Transverse colon (tissue), 4 donors: Measurements from ENCODE around the gene EPHA2. TPM values are rescaled to one million over a fixed set of nuclear protein-coding genes. Genes with fewer than 3 reads are reported as not detected.

Experiments
- DNase-seq: peaks from one replicate; pipeline ENCODE4 v3.0.0-alpha.2; 2019
- H3K27ac ChIP-seq, 4 donors: fragments of 200-600 bp; sonication (generic); 2 replicates each; pipeline ENCODE4 v1.5.1; 2016 to 2018; ENCODE audit warnings: inconsistent platforms in 4 of 4
- H3K27me3 ChIP-seq: fragments of 200-600 bp; sonication (generic); 2 replicates; pipeline ENCODE4 v1.5.1; 2017; ENCODE audit warnings: inconsistent platforms
- H3K36me3 ChIP-seq, 4 donors: fragments of 200-600 bp; sonication (generic); 2 replicates each; pipeline ENCODE4 v1.5.1; 2017 to 2019; ENCODE audit warnings: inconsistent platforms in 4 of 4
- H3K4me1 ChIP-seq, 4 donors: fragments of 200-600 bp; sonication (generic); 2 replicates each; pipeline ENCODE4 v1.5.1; 2017 to 2020; ENCODE audit warnings: inconsistent platforms in 4 of 4
- H3K4me3 ChIP-seq, 4 donors: fragments of 200-600 bp; sonication (generic); 1 replicate in 1 of 4; 2 replicates in 3 of 4; pipeline versions ENCODE4 v1.5.1 to v1.6.1; 2017 to 2019; ENCODE audit warnings: inconsistent platforms in 4 of 4
- H3K9me3 ChIP-seq, 2 donors: fragments of 200-600 bp; sonication (generic); 2 replicates each; pipeline ENCODE4 v1.5.1; 2017 to 2019; ENCODE audit warnings: inconsistent platforms in 2 of 2
- EP300 ChIP-seq: sonication (generic); formaldehyde crosslinking; IDR thresholded peaks from one replicate; pipeline ENCODE4 v1.6.1; 2017; ENCODE audit warnings: antibody characterized with exemption, low read depth
- POLR2A ChIP-seq: fragments of 450-650 bp; IDR thresholded peaks from one replicate; pipeline ENCODE4 v1.6.1; 2016; ENCODE audit warnings: antibody characterized with exemption, mild to moderate bottlenecking, moderate library complexity
- POLR2AphosphoS5 ChIP-seq, 3 donors: sonication (generic); formaldehyde crosslinking; IDR thresholded peaks; one replicate each; pipeline ENCODE4 v1.6.1; 2016; ENCODE audit warnings: antibody characterized with exemption in 3 of 3
- WGBS, 2 donors: methylation state at CpG; one replicate each; pipeline ENCODE4 v1.1.5; 2018; ENCODE audit warnings: low coverage in 1 of 2; 5-methylcytosine and 5-hydroxymethylcytosine counted together
- in situ Hi-C, 4 donors: fragments of 200-750 bp; cut with MboI; loops; one replicate each; pipeline versions ENCODE4 v1.15.0 to v1.15.1; 2017; ENCODE audit warnings: low sequenced_read_pairs in 3 of 4, low pct_ligation_motif_present in 1 of 4, low pct_unique_long_range_greater_than_20kb in 1 of 4
- intact Hi-C: fragments of 100-400 bp; cut with DNase I; formaldehyde crosslinking; loops from one replicate; pipeline ENCODE4 v1.15.1; 2023; ENCODE audit warnings: low total_unique reads
- total RNA-seq, 4 donors: library from RNA; depleted of rRNA; stranded (reverse); fragments of >200 nt; gene quantifications; one replicate each; pipeline ENCODE4 v1.1.0, GENCODE V29; 2016
- TF ChIP-seq, protein P1 (sequence below), 5 experiments: fragments of 200-600 bp in 3 of 5; fragments of 450-650 bp in 2 of 5; sonication (generic) in 3 of 5; IDR thresholded peaks; 1 replicate in 2 of 5; 2 replicates in 3 of 5; pipeline ENCODE4 v1.5.1; 2016 to 2017; ENCODE audit warnings: antibody characterized with exemption in 5 of 5, inconsistent platforms in 3 of 5, mild to moderate bottlenecking in 2 of 5, moderate library complexity in 1 of 5

EPHA2 gene
- total RNA-seq, 4 donors from 2014 or later: 2.6 to 68.8 (median 30.5) TPM

DNA sequence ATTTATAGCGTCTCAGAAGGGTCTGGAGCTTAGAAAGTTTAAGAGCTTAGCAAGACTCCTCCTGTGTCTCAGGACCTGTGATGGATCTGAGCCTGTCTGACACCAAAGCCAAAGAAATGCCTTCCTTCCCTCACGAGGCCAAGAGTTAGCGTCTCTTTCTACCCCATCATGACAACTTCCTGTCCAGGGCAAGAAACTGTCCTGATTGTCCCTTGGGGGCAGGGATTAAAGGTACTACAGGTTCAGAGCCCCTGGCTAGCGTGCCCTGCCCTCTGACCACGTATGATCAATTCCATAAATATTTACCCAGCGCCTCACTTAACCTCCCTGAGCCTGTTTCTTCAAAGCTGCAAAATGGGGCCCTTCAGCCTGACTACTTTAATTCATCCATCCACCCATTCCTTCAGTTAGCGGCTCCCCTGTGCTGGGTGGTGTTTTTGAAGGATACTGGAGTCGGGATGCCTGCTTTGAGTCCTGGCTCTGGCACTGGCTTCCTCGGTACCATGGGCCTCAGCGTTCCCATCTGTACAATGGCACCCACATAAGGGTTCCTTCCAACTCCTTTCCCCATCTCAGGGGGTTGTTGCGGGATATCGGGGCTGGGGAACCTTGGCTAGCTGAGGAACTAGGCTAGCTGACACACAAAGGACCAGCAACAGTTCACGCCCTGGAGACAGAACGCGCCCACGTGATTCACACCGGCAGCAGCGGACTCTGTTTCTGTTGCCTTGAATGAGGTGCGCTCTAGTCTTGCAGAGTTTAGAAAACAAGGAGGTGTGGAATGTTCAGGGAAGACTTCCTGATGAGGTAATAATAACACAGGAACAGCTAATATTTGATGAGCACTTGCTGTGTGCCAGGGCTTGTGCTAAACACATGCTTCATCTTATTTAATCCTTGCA lies 23.0 kb upstream of the EPHA2 start:
- Histone ChIP-seq H3K9me3 (no peaks in the 10 kb centered on the region), H3K27ac (peak overlapping the region; percentile 49 to 87 (median 58)), H3K36me3 (no peaks in the 10 kb centered on the region), H3K4me3 (no peak overlapping the region), H3K4me1 (peaks cover 41 to 70% (median 56%) of the 10 kb centered on the region in 4 donors), H3K27me3 (no peaks in the 10 kb centered on the region)
- WGBS, 2 donors: 71 to 93% methylated on average over 3 to 19 of the region's 19 CpGs
- intact Hi-C loops: no loop called here
- no peak for DNase-seq
- in situ Hi-C loops: no loop called here
- TF ChIP-seq POLR2AphosphoS5 (IDR thresholded peaks at IDR 0.05): peak in 1 of 3 donors; percentile 14
- TF ChIP-seq, protein P1, sequence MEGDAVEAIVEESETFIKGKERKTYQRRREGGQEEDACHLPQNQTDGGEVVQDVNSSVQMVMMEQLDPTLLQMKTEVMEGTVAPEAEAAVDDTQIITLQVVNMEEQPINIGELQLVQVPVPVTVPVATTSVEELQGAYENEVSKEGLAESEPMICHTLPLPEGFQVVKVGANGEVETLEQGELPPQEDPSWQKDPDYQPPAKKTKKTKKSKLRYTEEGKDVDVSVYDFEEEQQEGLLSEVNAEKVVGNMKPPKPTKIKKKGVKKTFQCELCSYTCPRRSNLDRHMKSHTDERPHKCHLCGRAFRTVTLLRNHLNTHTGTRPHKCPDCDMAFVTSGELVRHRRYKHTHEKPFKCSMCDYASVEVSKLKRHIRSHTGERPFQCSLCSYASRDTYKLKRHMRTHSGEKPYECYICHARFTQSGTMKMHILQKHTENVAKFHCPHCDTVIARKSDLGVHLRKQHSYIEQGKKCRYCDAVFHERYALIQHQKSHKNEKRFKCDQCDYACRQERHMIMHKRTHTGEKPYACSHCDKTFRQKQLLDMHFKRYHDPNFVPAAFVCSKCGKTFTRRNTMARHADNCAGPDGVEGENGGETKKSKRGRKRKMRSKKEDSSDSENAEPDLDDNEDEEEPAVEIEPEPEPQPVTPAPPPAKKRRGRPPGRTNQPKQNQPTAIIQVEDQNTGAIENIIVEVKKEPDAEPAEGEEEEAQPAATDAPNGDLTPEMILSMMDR (IDR thresholded peaks at IDR 0.05): no peak

DNA sequence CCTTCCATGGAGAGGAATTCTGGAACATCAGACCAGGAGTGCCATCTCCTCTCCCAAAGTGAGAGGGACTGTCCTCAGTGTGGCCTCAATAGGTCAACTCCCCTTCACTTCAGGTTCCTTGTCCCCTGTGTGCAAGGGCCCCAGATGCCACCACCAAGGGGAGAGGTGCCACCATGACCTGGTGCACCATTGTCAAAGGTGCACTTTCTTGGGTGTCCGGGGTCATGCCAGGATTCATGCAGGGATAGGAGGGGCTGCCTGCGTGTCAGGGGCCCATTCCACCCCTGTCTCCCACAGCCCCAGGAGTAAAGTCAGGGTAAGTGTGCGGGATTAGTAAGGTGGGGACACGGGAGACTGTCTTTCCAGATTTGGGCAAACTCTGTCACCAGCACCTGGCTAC lies 21.4 kb upstream of the EPHA2 start:
- H3K4me1 ChIP-seq: peaks cover 46 to 84% (median 61%) of the 10 kb centered on the region in 4 donors
- intact Hi-C loops (no loop called here), in situ Hi-C loops (no loop called here)
- no peak for DNase-seq
- TF ChIP-seq, protein P1 (IDR thresholded peaks at IDR 0.05): no peak
- no peak for TF ChIP-seq POLR2A
- TF ChIP-seq POLR2AphosphoS5 (IDR thresholded peaks at IDR 0.05): no peak
- TF ChIP-seq EP300: no peak
- WGBS, 2 donors: 79% methylated on average over 4 of the region's 4 CpGs; no CpG with 5 or more reads in 1 of the 2 donors
- H3K36me3 ChIP-seq: no peaks in the 10 kb centered on the region
- no peak overlapping the region for H3K4me3 ChIP-seq
- no peaks in the 10 kb centered on the region for H3K9me3 ChIP-seq
- no peaks in the 10 kb centered on the region for H3K27me3 ChIP-seq
- peak overlapping the region; percentile 81 to 90 (median 85) for H3K27ac ChIP-seq

DNA sequence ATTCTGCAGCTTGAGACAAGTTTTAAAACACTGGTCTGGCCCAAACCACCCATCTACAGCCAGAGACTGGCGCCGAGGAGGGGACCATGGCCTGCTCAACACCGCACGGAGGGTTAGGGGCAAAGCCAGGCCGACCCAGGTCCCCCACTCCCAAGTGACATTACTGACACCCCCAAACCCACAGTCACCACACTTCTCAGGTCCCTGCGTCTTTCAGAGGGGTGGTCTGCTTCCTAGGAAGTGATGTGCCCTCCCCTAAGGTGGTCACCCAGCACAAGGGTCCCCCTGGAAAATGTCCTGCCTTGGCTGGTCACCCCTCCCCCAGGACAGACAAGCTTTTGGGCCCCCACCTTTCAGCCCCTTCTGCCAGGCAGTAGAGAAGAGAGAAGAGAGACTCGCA lies 20.8 kb upstream of the EPHA2 start:
- no peak for DNase-seq
- intact Hi-C loops: no loop called here
- no peak overlapping the region for H3K4me3 ChIP-seq
- peak overlapping the region; percentile 81 to 90 (median 85) for H3K27ac ChIP-seq
- in situ Hi-C loops: no loop called here
- no peaks in the 10 kb centered on the region for H3K9me3 ChIP-seq
- TF ChIP-seq EP300: no peak
- no peak for TF ChIP-seq POLR2A
- TF ChIP-seq POLR2AphosphoS5 (IDR thresholded peaks at IDR 0.05): no peak
- TF ChIP-seq, protein P1 (IDR thresholded peaks at IDR 0.05): no peak
- no peaks in the 10 kb centered on the region for H3K27me3 ChIP-seq
- 67% methylated on average over 7 of the region's 7 CpGs; no CpG with 5 or more reads in 1 of the 2 donors for WGBS, 2 donors
- H3K4me1 ChIP-seq: peaks cover 44 to 83% (median 63%) of the 10 kb centered on the region in 4 donors
- H3K36me3 ChIP-seq: no peaks in the 10 kb centered on the region

DNA sequence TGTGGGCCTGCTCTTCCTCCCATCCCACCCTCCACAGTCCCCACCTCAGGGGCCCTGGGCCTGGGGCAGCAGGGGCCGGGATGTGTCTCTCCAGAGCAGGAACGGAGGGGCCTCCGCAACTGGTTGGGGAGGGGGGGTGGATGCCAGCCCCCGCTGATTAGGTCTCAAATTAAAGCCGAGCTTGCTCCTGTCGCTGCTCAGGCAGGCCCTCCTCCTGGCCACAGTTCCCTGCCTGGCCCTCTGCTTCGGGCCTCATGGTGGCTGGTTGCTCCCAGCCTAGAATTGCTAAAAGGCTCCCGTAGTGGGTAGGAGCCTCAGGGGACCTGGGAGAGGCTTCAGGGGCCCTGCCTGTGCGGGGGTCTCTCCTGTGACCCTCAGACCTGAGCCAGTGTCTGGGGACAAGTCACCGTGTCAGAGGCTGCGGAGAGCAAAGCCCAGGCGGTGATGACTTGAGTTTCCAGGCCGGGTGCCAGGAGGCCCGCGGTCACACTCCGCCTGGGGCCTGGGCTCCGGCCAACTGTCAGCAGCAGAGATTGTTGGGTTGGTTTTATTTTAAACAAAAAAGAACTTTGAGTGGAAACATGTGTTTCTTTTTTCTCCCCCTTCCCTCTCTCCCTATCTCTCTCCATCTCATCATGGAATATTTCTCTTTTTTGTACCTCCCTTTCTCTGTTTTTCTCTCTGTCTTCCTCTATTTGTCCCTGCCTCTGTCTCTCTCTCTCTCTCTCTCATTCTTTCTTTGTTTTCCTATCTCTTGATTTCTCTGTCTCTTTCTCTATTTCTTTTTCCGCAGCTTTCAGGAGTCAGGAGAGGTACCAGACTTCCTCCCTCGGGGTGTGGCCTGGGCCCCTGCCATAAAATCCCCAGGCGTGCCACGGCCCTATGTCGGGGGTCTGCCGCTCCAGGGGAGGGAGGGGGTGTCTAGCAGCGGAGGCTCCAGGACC lies 20.0 kb upstream of the EPHA2 start:
- H3K4me3 ChIP-seq: no peak overlapping the region
- intact Hi-C loops: no loop called here
- no peaks in the 10 kb centered on the region for H3K9me3 ChIP-seq
- H3K36me3 ChIP-seq: no peaks in the 10 kb centered on the region
- WGBS, 2 donors: 18 to 20% methylated on average over 2 to 20 of the region's 24 CpGs
- peak overlapping the region; percentile 81 to 90 (median 85) for H3K27ac ChIP-seq
- H3K27me3 ChIP-seq: no peaks in the 10 kb centered on the region
- peak; percentile 86 for DNase-seq
- peaks cover 37 to 79% (median 61%) of the 10 kb centered on the region in 4 donors for H3K4me1 ChIP-seq
- in situ Hi-C loops: no loop called here
- TF ChIP-seq, protein P1 (IDR thresholded peaks at IDR 0.05): no peak
- TF ChIP-seq POLR2AphosphoS5 (IDR thresholded peaks at IDR 0.05): peak; percentile 25 to 66 (median 54)
